Measurements from ENCODE around the gene CD247.

DNA sequence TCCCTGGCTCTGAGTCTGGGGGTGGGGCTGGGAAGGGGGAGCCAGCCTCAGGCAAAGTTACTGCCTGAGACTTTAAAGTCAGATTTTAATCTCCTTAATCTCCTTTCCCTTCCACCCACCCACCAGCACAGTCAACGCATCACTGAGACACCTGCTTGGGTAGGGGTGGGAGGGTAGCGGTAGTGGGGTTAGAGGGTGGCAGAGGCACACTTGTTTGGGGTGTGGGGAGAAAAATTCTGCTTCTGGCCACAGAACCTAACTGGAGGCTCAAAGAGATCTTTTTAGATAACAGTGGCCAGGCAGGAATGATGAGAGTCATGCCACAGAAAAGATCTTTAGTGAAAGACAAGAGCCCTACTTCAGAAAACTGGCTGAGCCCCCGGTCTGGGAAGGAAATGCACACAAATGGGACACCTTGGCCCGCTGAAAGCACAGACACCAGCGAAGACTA, 44.1 kb downstream of the CD247 start:
- TF ChIP-seq POLR2A (IDR thresholded peaks at IDR 0.05; ENCODE audit: low read length), result no peak
- no peak for TF ChIP-seq GATA1 (IDR thresholded peaks at IDR 0.05; ENCODE audit: low read depth, low read length)

Measured in erythroblast (primary cell).